GM12891 (cell line): ENCODE data around the gene NAA80.
"Not testable (repeated sequence)": the region's sequence is repeated elsewhere in the genome, so short reads cannot be mapped to it uniquely, and the experiment has no call there.

ENCODE experiments used
- DNase-seq: peaks from one replicate; pipeline ENCODE4 v3.0.0; 2011; ENCODE audit warnings: low spot score; ENCODE audit not compliant: insufficient read length
- FAIRE-seq: peaks from 2 replicates; lab custom pipeline; 2011; peaks lifted over from hg19 to GRCh38; lab: Jason Lieb, UNC
- PAX5 ChIP-seq: IDR thresholded peaks from 2 replicates; pipeline ENCODE4 v1.6.1; 2011; ENCODE audit warnings: low read length, moderate library complexity, mild to moderate bottlenecking; ENCODE audit not compliant: insufficient read depth, severe bottlenecking
- POLR2A ChIP-seq: IDR thresholded peaks from 2 replicates; pipeline ENCODE4 v1.6.1; 2011; ENCODE audit warnings: low read depth, low read length, control low read depth
- POLR2AphosphoS5 ChIP-seq: IDR thresholded peaks from 2 replicates; pipeline ENCODE4 v1.6.1; 2011; ENCODE audit warnings: low read depth, low read length, control low read depth
- POU2F2 ChIP-seq: IDR thresholded peaks from 2 replicates; pipeline ENCODE4 v1.6.1; 2011; ENCODE audit warnings: low read depth, mild to moderate bottlenecking, control low read depth, low read length, moderate library complexity
- SPI1 ChIP-seq: IDR thresholded peaks from 2 replicates; pipeline ENCODE4 v1.6.1; 2011; ENCODE audit warnings: low read depth, low read length, control low read depth
- TAF1 ChIP-seq: IDR thresholded peaks from 2 replicates; pipeline ENCODE4 v1.6.1; 2011; ENCODE audit warnings: low read depth, low read length, control low read depth

The NAA80 gene

DNA sequence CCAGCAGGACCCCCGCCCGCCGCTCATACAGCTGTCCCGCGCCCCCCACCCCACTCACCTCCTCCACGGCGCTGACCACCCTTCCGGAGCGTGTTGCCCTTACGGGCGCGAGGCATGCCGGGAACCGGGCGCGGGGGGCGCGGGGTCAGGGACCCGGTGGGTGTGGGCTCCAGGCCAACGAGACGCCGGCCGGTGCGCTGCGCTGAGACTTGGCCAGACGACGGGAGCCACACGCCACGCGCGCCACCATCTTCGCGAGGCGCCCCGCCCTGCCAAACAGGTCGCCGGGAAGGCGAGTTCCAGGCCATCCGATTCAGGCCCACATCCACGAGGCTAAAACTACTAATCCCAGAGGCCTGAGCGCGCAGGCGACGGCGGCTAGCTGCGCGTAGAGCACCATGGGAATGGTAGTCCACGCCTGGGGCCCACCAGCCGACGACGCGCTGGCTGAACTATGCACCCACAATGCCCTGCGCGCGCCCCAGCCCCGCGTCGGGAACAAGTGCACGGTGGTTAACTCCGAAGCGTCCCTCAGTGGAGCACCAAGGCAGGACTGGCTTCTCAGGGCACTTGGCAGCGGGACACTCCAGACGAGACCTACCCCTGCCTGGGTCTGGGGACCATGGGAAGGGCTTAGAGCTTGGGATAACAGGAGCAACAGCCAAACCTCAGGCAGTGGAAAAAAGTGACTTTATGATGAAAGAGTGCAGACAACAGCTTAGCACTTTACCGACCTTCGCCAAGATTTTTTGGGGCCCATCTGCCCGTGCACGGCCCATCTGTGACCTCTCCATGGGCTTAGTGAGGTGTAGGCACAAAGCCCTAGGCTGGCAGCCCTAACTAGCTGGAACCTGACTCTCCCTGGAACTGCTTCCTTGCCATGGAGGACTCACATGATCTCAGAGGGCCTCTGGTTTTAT is 6.8 kb downstream of the NAA80 start, which contains the start of gene IFRD2:
TSS of gene IFRD2 (minus strand) at position 271 of the 920 bp plus-strand sequence. CDS start at position 116, 155 bp downstream.
- DNase-seq (peak; percentile 98), FAIRE-seq (peak; percentile 100)
- TF ChIP-seq POU2F2: peak; percentile 56; the same call in 1 of the 2 replicates
- no peak for TF ChIP-seq SPI1
- peak; percentile 61 for TF ChIP-seq PAX5
- TF ChIP-seq POLR2A: peak; percentile 40
- peak; percentile 79 for TF ChIP-seq TAF1
- peak; percentile 63 for TF ChIP-seq POLR2AphosphoS5

DNA sequence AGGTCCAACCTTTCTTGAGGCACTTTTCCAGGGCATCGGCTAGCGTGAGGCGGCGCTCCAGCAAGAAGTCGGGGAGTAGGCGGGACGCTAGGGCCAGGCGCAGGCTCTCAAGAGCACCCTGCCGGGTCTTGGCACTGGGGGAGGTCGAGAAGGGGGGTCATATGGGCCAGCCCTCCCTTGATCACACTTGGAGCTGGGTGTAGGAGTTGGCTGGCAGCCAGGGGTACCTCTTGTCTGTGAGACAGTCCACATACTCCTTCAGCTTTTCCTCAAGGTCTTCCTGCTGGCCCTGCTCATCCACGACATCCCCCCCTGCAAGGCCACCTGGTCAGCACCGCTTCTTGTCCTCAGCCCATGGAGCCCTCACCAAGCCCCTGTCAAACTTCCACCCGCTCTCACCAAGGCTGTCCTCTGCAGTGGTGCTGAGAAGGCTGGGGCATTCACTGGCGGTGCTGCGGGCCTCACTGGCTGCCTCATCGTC is 9.0 kb downstream of the NAA80 start:
- DNase-seq (no peak), FAIRE-seq (no peak)
- no peak for TF ChIP-seq PAX5
- TF ChIP-seq POU2F2: no peak
- no peak for TF ChIP-seq POLR2A
- no peak for TF ChIP-seq TAF1
- TF ChIP-seq SPI1: no peak
- TF ChIP-seq POLR2AphosphoS5: no peak

- FAIRE-seq: no peak
- no peak for DNase-seq
- no peak for TF ChIP-seq POU2F2
- no peak for TF ChIP-seq POLR2A
- no peak for TF ChIP-seq TAF1
- no peak for TF ChIP-seq PAX5
- TF ChIP-seq POLR2AphosphoS5: no peak
- TF ChIP-seq SPI1: no peak
Measured at GRCh38 chr3:50289130-50289529, 10.1 kb downstream of the NAA80 start.

GRCh38 chr3:50288387-50289007 is 10.7 kb downstream of the NAA80 start:
- FAIRE-seq: no peak
- no peak for DNase-seq
- TF ChIP-seq PAX5: no peak
- TF ChIP-seq SPI1: no peak
- TF ChIP-seq POLR2AphosphoS5: no peak
- no peak for TF ChIP-seq TAF1
- no peak for TF ChIP-seq POU2F2
- no peak for TF ChIP-seq POLR2A

DNA sequence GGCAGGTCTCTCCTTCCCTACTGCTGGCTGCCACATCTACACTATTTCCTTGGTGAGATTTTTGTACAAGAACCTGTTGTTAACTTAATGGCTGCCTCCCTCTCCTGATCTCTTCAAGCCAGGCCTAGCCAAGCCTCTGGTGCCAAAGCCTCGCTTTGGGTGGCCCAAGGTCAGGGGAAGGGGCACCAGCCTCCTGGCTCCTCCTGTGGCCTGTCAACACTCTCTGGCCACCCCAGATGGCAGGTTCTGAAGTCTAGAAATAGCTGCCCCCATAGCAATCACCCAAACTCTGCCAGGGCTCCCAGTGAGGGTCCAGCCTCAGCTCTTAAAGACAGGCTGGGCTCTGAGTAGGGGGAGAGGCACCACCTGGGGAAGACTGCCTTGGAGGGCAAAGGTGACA is 11.9 kb downstream of the NAA80 start:
- TF ChIP-seq POU2F2 (no peak), TAF1 (no peak), POLR2AphosphoS5 (no peak), PAX5 (no peak), SPI1 (no peak), POLR2A (no peak)
- FAIRE-seq (no peak), DNase-seq (no peak)

DNA sequence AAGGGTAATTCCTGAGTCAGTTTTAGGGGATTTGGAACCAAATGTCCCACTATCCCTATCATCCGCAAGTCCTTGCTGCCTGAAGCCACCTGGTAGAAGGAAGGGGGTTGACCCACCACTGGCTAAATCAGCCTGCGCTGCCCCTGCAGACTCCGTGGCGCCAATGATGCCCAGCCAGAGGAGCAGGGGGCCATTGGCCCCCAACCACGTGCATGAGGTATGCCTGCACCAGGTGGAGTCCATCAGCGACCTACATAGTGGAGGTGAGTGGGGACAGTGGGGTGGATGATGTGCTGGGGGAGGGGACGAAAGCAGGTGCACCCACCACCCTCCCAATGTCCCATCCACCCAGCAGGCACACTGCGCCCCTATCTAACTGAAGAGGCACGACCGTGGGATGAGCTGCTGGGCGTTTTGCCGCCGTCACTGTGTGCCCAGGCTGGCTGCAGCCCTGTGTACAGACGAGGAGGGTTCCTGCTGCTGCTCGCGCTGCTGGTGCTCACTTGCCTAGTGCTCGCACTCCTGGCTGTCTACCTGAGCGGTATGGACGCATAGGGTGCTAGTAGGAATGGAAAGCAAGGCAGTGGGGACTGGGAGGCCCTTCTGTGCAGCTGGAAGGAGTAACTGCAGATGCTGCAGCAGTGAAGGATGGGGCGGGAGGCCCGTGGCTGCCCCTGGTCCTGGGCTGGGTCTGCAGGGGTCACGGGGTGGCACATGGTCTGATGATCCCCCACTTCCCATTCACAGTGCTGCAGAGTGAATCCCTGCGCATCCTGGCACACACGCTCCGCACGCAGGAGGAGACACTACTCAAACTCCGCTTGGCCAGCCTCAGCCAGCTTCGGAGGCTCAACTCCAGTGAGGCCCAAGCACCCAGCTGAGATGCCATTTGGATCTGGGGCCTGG is 12.6 kb downstream of the NAA80 start:
- no peak for DNase-seq
- FAIRE-seq: no peak
- peak; percentile 60 for TF ChIP-seq POLR2AphosphoS5
- TF ChIP-seq TAF1: no peak

DNA sequence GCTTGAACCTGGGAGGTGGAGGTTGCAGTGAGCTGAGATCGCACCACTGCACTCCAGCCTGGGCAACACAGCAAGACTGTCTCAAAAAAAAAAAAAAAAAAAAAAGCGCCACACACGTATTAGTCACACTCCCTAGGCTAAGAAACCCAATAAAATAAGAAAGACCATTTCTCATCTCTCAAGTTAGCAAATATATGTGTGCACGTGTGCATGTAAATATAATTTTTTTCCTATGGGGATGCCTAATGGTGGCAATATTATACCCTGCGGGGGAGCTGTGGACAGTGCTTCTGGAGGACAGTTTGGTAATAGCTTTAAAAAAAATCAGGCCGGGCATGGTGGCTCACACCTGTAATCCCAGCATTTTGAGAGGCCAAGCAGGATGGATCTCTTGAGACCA is 15.1 kb downstream of the NAA80 start:
- FAIRE-seq: not testable (repeated sequence)

DNA sequence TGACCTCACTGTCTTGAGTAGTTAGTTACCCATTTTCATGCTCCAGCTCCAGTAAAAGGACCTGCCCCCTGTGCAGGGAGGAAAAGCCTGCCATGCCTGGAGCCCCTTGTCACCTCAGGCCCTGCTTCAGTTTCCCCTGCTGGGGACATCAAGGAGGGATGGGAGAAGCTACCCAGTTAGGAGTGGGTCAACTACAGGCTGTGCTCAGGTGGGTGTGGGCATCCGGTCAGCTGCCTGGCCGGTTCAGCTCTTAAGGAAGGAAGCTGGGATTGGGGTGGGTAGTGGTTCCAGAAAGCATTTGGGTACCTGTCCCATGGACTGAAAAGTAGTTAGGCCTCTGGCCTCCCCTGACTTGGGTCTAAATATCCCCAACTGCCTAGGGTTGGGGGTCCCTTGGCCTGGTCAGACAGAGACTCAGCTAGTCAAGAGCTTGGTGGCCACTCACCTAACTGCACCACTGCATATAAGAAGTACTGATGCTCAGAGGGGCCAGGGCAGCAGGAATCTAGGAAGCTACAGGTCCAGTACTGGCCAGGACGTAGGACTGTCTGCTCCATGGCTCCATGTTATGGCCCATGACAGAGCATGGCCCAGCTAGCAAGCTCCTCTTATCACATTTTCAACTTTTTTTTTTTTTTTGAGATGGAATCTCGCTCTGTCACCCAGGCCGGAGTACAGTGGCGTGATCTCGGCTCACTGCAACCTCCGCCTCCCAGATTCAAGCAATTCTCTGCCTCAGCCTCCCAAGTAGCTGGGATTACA is 19.8 kb downstream of the NAA80 start:
- no peak for TF ChIP-seq POU2F2
- TF ChIP-seq POLR2AphosphoS5: no peak
- no peak for TF ChIP-seq SPI1
- TF ChIP-seq POLR2A: no peak
- TF ChIP-seq PAX5: no peak
- no peak for TF ChIP-seq TAF1
- FAIRE-seq (no peak), DNase-seq (no peak)

More for the DNA sequence above, 15.1 kb downstream of the NAA80 start:
- not testable (repeated sequence) for DNase-seq

GRCh38 chr3:50278880-50279224 is 20.4 kb downstream of the NAA80 start, which contains the start of gene LSMEM2:
Gene LSMEM2, plus strand, starts transcription at chr3:50279087. Its CDS starts 27 bp downstream, at chr3:50279114.
- DNase-seq: no peak
- TF ChIP-seq POLR2AphosphoS5 (no peak), TAF1 (no peak), PAX5 (no peak), POU2F2 (no peak), POLR2A (no peak), SPI1 (no peak)
- FAIRE-seq: no peak
